ENCODE measurements around the gene RNF32.

Gene RNF32

GRCh38 chr7:156665101-156665500 is 24.5 kb downstream of the RNF32 start:
- no peak for DNase-seq (ENCODE audit: low read depth)
- no peak overlapping the region for H3K4me3 ChIP-seq (ENCODE audit: control insufficient read depth, low read depth, low read length)
- TF ChIP-seq CTCF (conservative IDR thresholded peaks at IDR 0.05; ENCODE audit: control insufficient read depth, insufficient read depth, low read depth, low read length), result no peak

GRCh38 chr7:156666368-156667109 is 26.0 kb downstream of the RNF32 start:
- DNase-seq (ENCODE audit: low read depth), result no peak
- TF ChIP-seq CTCF (conservative IDR thresholded peaks at IDR 0.05; ENCODE audit: control insufficient read depth, insufficient read depth, low read depth, low read length), result no peak
- no peak overlapping the region for H3K4me3 ChIP-seq (ENCODE audit: control insufficient read depth, low read depth, low read length)

GRCh38 chr7:156667110-156667426 is 26.5 kb downstream of the RNF32 start:
- DNase-seq (ENCODE audit: low read depth), result no peak
- H3K4me3 ChIP-seq (ENCODE audit: control insufficient read depth, low read depth, low read length), result no peak overlapping the region
- no peak for TF ChIP-seq CTCF (conservative IDR thresholded peaks at IDR 0.05; ENCODE audit: control insufficient read depth, insufficient read depth, low read depth, low read length)

- no peak overlapping the region for H3K4me3 ChIP-seq (ENCODE audit: control insufficient read depth, low read depth, low read length)
- peak; percentile 22 for DNase-seq (ENCODE audit: low read depth)
- no peak for TF ChIP-seq CTCF (conservative IDR thresholded peaks at IDR 0.05; ENCODE audit: control insufficient read depth, insufficient read depth, low read depth, low read length)
Measured at GRCh38 chr7:156668130-156668741, 27.7 kb downstream of the RNF32 start.

- no peak for DNase-seq (ENCODE audit: low read depth)
- TF ChIP-seq CTCF (conservative IDR thresholded peaks at IDR 0.05; ENCODE audit: control insufficient read depth, insufficient read depth, low read depth, low read length), result no peak
- no peak overlapping the region for H3K4me3 ChIP-seq (ENCODE audit: control insufficient read depth, low read depth, low read length)
Measured at GRCh38 chr7:156669035-156669828, 28.7 kb downstream of the RNF32 start.

- no peak for TF ChIP-seq CTCF (conservative IDR thresholded peaks at IDR 0.05; ENCODE audit: control insufficient read depth, insufficient read depth, low read depth, low read length)
- H3K4me3 ChIP-seq (ENCODE audit: control insufficient read depth, low read depth, low read length), result no peak overlapping the region
- DNase-seq (ENCODE audit: low read depth), result no peak
Measured at GRCh38 chr7:156673454-156673853, 32.9 kb downstream of the RNF32 start.

Data from fibroblast of mammary gland (primary cell).